GM18499 (cell line): ENCODE results near the gene TNNT2.

Source experiments
- ATAC-seq: cut with Tn5 transposase; IDR thresholded peaks from one replicate; pipeline ENCODE4 v1.9.1; 2021; ENCODE audit warnings: moderate number of reproducible peaks; ENCODE audit not compliant: insufficient read depth, unreplicated experiment

TNNT2 gene

GRCh38 chr1:201320168-201320788, 57.2 kb downstream of the TNNT2 start:
- ATAC-seq = no peak

GRCh38 chr1:201319631-201320030, 57.8 kb downstream of the TNNT2 start:
- ATAC-seq = no peak

- ATAC-seq = no peak
Measured at GRCh38 chr1:201318504-201319340, 58.8 kb downstream of the TNNT2 start.

- no peak for ATAC-seq
Measured at GRCh38 chr1:201317551-201317950, 59.9 kb downstream of the TNNT2 start.

- no peak for ATAC-seq
Measured at GRCh38 chr1:201316556-201316955, 60.9 kb downstream of the TNNT2 start.

- no peak for ATAC-seq
Measured at GRCh38 chr1:201313086-201313485, 64.4 kb downstream of the TNNT2 start.

- no peak for ATAC-seq
Measured at GRCh38 chr1:201312298-201312697, 65.2 kb downstream of the TNNT2 start.

GRCh38 chr1:201311356-201312011, 66.0 kb downstream of the TNNT2 start:
- no peak for ATAC-seq

- ATAC-seq = no peak
Measured at GRCh38 chr1:201310986-201311355, 66.5 kb downstream of the TNNT2 start.

GRCh38 chr1:201310251-201310985, 67.1 kb downstream of the TNNT2 start:
- no peak for ATAC-seq

- ATAC-seq = no peak
Measured at GRCh38 chr1:201309416-201309815, 68.1 kb downstream of the TNNT2 start.
